ENCODE data around the gene TOPBP1.
"Not testable (repeated sequence)": the region's sequence is repeated elsewhere in the genome, so short reads cannot be mapped to it uniquely, and the experiment has no call there.

Gene TOPBP1

DNA sequence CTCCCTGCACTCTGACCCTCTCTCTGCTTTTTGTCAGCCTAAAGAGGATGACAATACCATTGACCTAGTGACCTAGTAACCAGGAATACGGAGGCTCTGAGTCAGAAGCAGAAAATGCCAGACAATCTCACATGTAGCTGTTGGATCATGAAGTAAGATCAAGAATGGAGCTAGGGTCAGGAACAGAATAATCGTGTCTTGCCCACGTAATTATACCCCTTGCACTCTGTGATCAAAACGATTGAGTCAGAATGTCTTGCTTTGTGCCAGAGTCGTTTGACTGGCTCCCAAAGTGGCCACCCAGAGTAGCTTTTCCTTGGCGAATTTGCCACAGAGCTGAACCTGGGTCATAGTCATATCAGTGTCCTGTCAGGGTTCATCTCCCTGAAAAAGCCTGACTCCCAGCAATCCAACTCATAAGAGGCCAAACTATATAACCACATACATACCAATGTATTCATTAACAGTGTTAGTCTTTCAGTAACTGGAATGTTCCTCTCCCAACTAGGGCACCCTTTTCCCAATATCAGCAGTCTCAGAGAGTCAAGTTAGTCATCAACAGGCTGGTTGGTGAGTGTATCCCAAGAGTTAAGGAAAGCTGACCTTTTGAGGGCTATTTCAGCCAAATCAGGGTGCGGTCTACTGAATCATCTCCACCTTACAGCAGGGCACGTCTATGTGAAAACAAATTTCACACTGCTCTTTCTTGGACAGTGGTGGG lies 93.3 kb downstream of the TOPBP1 start:
- DNase-seq = peak; percentile 84
- Histone ChIP-seq H3K27ac (peak overlapping the region; percentile 65), H3K4me3 (ENCODE audit: low read depth, low read length) (no peak overlapping the region), H3K36me3 (replicated peaks) (no peaks in the 10 kb centered on the region), H3K27me3 (replicated peaks) (no peaks in the 10 kb centered on the region)
- TF ChIP-seq, protein P1, sequence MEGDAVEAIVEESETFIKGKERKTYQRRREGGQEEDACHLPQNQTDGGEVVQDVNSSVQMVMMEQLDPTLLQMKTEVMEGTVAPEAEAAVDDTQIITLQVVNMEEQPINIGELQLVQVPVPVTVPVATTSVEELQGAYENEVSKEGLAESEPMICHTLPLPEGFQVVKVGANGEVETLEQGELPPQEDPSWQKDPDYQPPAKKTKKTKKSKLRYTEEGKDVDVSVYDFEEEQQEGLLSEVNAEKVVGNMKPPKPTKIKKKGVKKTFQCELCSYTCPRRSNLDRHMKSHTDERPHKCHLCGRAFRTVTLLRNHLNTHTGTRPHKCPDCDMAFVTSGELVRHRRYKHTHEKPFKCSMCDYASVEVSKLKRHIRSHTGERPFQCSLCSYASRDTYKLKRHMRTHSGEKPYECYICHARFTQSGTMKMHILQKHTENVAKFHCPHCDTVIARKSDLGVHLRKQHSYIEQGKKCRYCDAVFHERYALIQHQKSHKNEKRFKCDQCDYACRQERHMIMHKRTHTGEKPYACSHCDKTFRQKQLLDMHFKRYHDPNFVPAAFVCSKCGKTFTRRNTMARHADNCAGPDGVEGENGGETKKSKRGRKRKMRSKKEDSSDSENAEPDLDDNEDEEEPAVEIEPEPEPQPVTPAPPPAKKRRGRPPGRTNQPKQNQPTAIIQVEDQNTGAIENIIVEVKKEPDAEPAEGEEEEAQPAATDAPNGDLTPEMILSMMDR (IDR thresholded peaks at IDR 0.05; ENCODE audit: low read depth, low read length, missing control alignments) = no peak
- in situ Hi-C loops (cut with HindIII; ENCODE audit: low pct_ligation_motif_present, low sequenced_read_pairs) = no loop called here

DNA sequence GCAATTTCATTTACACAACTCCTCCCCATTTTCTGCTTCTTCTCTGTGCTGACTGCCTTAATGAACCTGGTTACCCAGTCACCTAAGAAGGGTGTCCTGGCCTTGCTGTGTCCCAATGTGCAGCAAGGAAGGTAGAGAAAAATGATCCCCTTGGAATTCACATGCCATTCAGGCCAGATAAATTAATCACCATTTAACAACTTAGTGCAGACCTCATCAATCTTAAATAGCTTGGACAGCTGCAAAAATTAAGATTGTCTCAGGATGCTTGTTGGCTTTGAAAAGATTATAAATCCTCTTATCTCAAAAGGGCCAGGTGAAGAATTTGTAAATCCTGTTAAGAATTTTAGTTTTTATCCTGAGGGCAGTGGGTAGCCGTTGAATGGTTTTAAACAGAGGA lies 97.9 kb downstream of the TOPBP1 start:
- no peak overlapping the region for H3K4me3 ChIP-seq (ENCODE audit: low read depth, low read length)
- no peaks in the 10 kb centered on the region for H3K27me3 ChIP-seq (replicated peaks)
- H3K27ac ChIP-seq = no peak overlapping the region
- TF ChIP-seq, protein P1 (IDR thresholded peaks at IDR 0.05; ENCODE audit: low read depth, low read length, missing control alignments) = no peak
- in situ Hi-C loops (cut with HindIII; ENCODE audit: low pct_ligation_motif_present, low sequenced_read_pairs) = no loop called here
- H3K36me3 ChIP-seq (replicated peaks) = no peaks in the 10 kb centered on the region
- DNase-seq = no peak

DNA sequence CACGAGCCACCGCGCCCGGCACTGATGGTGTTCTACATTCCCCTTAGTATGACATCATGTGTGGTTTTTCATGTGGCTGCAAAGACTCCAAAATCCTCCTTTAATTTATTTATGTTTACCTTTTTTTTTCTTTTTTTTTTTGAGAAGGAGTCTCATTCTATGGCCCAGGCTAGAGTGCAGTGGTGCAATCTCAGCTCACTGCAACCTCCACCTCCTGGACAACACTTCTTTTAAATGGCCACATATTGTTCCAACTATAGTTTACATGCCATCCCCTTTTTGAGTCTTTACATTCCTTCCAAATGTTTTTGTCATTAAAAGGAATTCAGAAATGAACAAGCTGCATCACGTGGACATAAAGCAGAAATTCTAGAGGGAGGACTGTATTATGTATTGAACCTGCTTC lies 98.6 kb downstream of the TOPBP1 start:
- Histone ChIP-seq H3K4me3 (ENCODE audit: low read depth, low read length) (no peak overlapping the region), H3K27ac (no peak overlapping the region), H3K36me3 (replicated peaks) (no peaks in the 10 kb centered on the region), H3K27me3 (replicated peaks) (no peaks in the 10 kb centered on the region)
- no peak for DNase-seq
- in situ Hi-C loops (cut with HindIII; ENCODE audit: low pct_ligation_motif_present, low sequenced_read_pairs) = no loop called here
- TF ChIP-seq, protein P1 (IDR thresholded peaks at IDR 0.05; ENCODE audit: low read depth, low read length, missing control alignments) = no peak

DNA sequence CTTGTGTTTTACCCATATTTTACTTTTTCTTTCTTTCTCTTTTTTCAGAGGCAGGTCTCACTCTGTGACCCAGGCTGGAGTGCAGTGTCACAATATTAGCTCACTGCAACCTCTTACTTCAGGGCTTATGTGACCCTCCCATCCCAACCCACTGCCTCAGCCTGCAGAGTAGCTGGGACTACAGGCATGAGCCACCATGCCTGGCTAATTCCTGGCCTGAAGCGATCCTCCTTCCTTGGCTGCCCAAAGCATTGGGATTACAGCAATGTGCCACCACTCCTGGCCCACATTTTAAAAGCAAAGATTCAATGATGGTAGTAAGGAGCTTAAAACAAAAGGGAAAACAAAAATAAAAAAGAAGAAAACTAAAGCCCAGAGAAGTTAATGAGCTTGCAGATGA lies 99.4 kb downstream of the TOPBP1 start:
- in situ Hi-C loops (cut with HindIII; ENCODE audit: low pct_ligation_motif_present, low sequenced_read_pairs) = no loop called here
- no peak overlapping the region for H3K4me3 ChIP-seq (ENCODE audit: low read depth, low read length)

DNA sequence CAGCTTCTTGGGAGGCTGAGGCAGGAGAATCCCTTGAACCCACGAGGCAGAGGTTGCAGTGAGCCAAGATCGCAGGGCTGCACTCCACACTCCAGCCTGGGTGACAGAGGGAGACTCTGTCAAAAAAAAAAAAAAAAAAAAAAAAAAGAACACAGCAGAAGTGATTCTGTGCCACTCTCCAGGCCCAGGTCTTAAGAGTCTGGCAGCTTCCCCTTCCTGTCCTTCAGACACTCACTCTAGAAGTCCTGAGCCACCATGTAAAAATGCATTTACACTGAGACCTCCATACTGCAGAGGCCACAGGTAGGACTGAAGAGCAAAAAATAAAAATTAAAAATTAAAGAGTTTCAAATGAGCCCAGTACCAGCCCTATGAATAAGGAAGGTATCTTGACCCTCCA lies 100.1 kb downstream of the TOPBP1 start:
- DNase-seq = no peak
- Histone ChIP-seq H3K36me3 (replicated peaks) (no peaks in the 10 kb centered on the region), H3K27me3 (replicated peaks) (no peaks in the 10 kb centered on the region), H3K4me3 (ENCODE audit: low read depth, low read length) (no peak overlapping the region), H3K27ac (no peak overlapping the region)
- in situ Hi-C loops (cut with HindIII; ENCODE audit: low pct_ligation_motif_present, low sequenced_read_pairs) = no loop called here
- TF ChIP-seq, protein P1 (IDR thresholded peaks at IDR 0.05; ENCODE audit: low read depth, low read length, missing control alignments) = no peak

More for the DNA sequence above, 99.4 kb downstream of the TOPBP1 start:
- H3K27ac ChIP-seq = no peak overlapping the region
- DNase-seq = no peak
- H3K27me3 ChIP-seq (replicated peaks) = no peaks in the 10 kb centered on the region
- TF ChIP-seq, protein P1 (IDR thresholded peaks at IDR 0.05; ENCODE audit: low read depth, low read length, missing control alignments) = no peak
- no peaks in the 10 kb centered on the region for H3K36me3 ChIP-seq (replicated peaks)

DNA sequence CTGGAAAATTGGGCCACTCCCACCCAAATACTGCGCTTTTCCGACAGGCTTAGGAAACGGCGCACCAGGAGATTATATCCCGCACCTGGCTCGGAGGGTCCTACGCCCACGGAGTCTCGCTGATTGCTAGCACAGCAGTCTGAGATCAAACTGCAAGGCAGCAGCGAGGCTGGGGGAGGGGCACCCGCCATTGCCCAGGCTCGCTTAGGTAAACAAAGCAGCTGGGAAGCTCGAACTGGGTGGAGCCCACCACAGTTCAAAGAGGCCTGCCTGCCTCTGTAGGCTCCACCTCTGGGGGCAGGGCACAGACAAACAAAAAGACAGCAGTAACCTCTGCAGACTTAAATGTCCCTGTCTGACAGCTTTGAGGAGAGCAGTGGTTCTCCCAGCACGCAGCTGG lies 110.2 kb downstream of the TOPBP1 start:
- H3K27ac ChIP-seq; H3K36me3 ChIP-seq (replicated peaks); in situ Hi-C loops (cut with HindIII; ENCODE audit: low pct_ligation_motif_present, low sequenced_read_pairs); H3K27me3 ChIP-seq (replicated peaks); DNase-seq; H3K4me3 ChIP-seq (ENCODE audit: low read depth, low read length): not testable (repeated sequence)
